PC-3 (cell line): ENCODE results near the gene TMC6. TPM values are rescaled to one million over a fixed set of nuclear protein-coding genes. Genes with fewer than 3 reads are reported as not detected.

Source experiments
- ATAC-seq: fragments of 200-7000 bp; cut with Tn5 transposase; 2 replicates; pipeline ENCODE4 v1.9.1; 2020; ENCODE audit warnings: mild to moderate bottlenecking, moderate library complexity
- Bru-seq: library from RNA; stranded (reverse); fragments of 400-500 nt; gene quantifications from one replicate; lab custom pipeline; 2021; lab: Mats Ljungman, UMichigan
- BruChase-seq, 2 experiments: library from RNA; stranded (reverse); fragments of 400-500 nt; gene quantifications; one replicate each; lab custom pipeline; 2021; lab: Mats Ljungman, UMichigan
- BruUV-seq: library from RNA; stranded (reverse); fragments of 400-500 nt; replicated peaks from 2 replicates; lab custom pipeline; 2021; lab: Mats Ljungman, UMichigan
- CTCF ChIA-PET: fragments of 300-600 bp; sonication (Branson Sonifier 250); formaldehyde crosslinking; loops from one replicate; lab custom pipeline; 2022; ENCODE audit warnings: antibody characterized with exemption; lab: Charles Lee
- POLR2A ChIA-PET: fragments of 300-600 bp; sonication (Branson Sonifier 250); formaldehyde crosslinking; loops from one replicate; lab custom pipeline; 2022; ENCODE audit warnings: antibody characterized with exemption; ENCODE audit not compliant: unreplicated experiment; lab: Charles Lee
- DNase-seq: peaks from one replicate; pipeline ENCODE4 v3.0.0-alpha.2; 2015
- H2AFZ ChIP-seq: fragments of 300-600 bp; sonication (generic); 2 replicates; pipeline ENCODE4 v1.6.0; 2016; ENCODE audit warnings: antibody characterized with exemption, low read length
- H3F3A ChIP-seq: fragments of 300-600 bp; sonication (generic); one replicate; pipeline ENCODE4 v1.6.0; 2017; ENCODE audit warnings: antibody characterized with exemption, low read length, control low read depth, mild to moderate bottlenecking; ENCODE audit not compliant: unreplicated experiment
- H3K27ac ChIP-seq: fragments of 300-600 bp; sonication (generic); 2 replicates; pipeline ENCODE4 v1.5.1; 2016; ENCODE audit warnings: mild to moderate bottlenecking, low read length
- H3K27me3 ChIP-seq: fragments of 300-600 bp; sonication (generic); 2 replicates; pipeline ENCODE4 v1.6.1; 2016; ENCODE audit warnings: low read length, mixed read lengths
- H3K36me3 ChIP-seq: fragments of 300-600 bp; sonication (generic); 2 replicates; pipeline ENCODE4 v1.6.1; 2016; ENCODE audit warnings: low read depth, mixed run types, low read length, mixed read lengths
- H3K4me1 ChIP-seq: fragments of 300-600 bp; sonication (generic); 2 replicates; pipeline ENCODE4 v1.5.1; 2016; ENCODE audit warnings: low read length; ENCODE audit not compliant: insufficient read depth
- H3K4me2 ChIP-seq: fragments of 300-600 bp; sonication (generic); 2 replicates; pipeline ENCODE4 v1.6.0; 2016; ENCODE audit warnings: low read length
- H3K4me3 ChIP-seq: fragments of 300-600 bp; sonication (generic); 2 replicates; pipeline ENCODE4 v1.5.1; 2016; ENCODE audit warnings: mild to moderate bottlenecking, low read length, mixed read lengths
- H3K79me2 ChIP-seq: fragments of 300-600 bp; sonication (generic); 2 replicates; pipeline ENCODE4 v1.6.1; 2017; ENCODE audit warnings: low read length, mixed read lengths
- H3K9ac ChIP-seq: fragments of 300-600 bp; sonication (generic); 2 replicates; pipeline ENCODE4 v1.6.0; 2016; ENCODE audit warnings: mild to moderate bottlenecking, low read length
- H3K9me2 ChIP-seq: fragments of 300-600 bp; sonication (generic); replicated peaks from 2 replicates; pipeline ENCODE4 v1.6.1; 2016; ENCODE audit warnings: mixed run types, low read length, mixed read lengths
- H3K9me3 ChIP-seq: fragments of 300-600 bp; sonication (generic); 2 replicates; pipeline ENCODE4 v1.6.1; 2016; ENCODE audit warnings: low read length, mixed read lengths
- H4K20me1 ChIP-seq: fragments of 300-600 bp; sonication (generic); 2 replicates; pipeline ENCODE4 v1.6.1; 2016; ENCODE audit warnings: low read length, mixed read lengths
- EZH2 ChIP-seq: fragments of 300-600 bp; sonication (generic); IDR thresholded peaks from one replicate; pipeline ENCODE4 v1.6.1; 2017; ENCODE audit warnings: antibody characterized with exemption, mild to moderate bottlenecking, low read length; ENCODE audit not compliant: unreplicated experiment
- EZH2phosphoT487 ChIP-seq: fragments of 300-600 bp; sonication (generic); IDR thresholded peaks from 2 replicates; pipeline ENCODE4 v1.6.1; 2018; ENCODE audit warnings: mild to moderate bottlenecking, antibody characterized with exemption, low read length, borderline replicate concordance
- intact Hi-C: fragments of 100-400 bp; cut with micrococcal nuclease; formaldehyde crosslinking; loops from 2 replicates; pipeline ENCODE4 v1.9.0; 2023
- long read RNA-seq: library from polyadenylated mRNA; unstranded; transcript quantifications from one replicate; pipeline ENCODE4 v2.0.0, GENCODE V29; 2021; ENCODE audit not compliant: unreplicated experiment
- total RNA-seq: library from RNA; depleted of rRNA; stranded (reverse); fragments of >200 nt; gene quantifications from 2 replicates; pipeline ENCODE4 v1.2.3, GENCODE V29; 2014; rRNA removed
- TF ChIP-seq, protein P1 (sequence below): fragments of 300-600 bp; sonication (generic); conservative IDR thresholded peaks from 2 replicates; pipeline ENCODE4 v1.5.1; 2017; ENCODE audit warnings: antibody characterized with exemption, low read depth, mild to moderate bottlenecking, low read length

The TMC6 gene, protein sequence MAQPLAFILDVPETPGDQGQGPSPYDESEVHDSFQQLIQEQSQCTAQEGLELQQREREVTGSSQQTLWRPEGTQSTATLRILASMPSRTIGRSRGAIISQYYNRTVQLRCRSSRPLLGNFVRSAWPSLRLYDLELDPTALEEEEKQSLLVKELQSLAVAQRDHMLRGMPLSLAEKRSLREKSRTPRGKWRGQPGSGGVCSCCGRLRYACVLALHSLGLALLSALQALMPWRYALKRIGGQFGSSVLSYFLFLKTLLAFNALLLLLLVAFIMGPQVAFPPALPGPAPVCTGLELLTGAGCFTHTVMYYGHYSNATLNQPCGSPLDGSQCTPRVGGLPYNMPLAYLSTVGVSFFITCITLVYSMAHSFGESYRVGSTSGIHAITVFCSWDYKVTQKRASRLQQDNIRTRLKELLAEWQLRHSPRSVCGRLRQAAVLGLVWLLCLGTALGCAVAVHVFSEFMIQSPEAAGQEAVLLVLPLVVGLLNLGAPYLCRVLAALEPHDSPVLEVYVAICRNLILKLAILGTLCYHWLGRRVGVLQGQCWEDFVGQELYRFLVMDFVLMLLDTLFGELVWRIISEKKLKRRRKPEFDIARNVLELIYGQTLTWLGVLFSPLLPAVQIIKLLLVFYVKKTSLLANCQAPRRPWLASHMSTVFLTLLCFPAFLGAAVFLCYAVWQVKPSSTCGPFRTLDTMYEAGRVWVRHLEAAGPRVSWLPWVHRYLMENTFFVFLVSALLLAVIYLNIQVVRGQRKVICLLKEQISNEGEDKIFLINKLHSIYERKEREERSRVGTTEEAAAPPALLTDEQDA
- total RNA-seq (97.3 and 138 TPM in 2 replicates), Bru-seq, nascent RNA (percentile 65 among the genes with signal in this experiment), BruChase-seq, experiment 1, labeled RNA remaining after a 6-hour chase (percentile 76 among the genes with signal in this experiment), BruChase-seq, experiment 2, labeled RNA remaining after a 2-hour chase (percentile 73 among the genes with signal in this experiment)
- long read RNA-seq, full-length matches to known transcripts: 24 of 204 reads
- long read RNA-seq, partial matches to known transcripts: 82 of 204 reads
- long read RNA-seq, other reads (novel, unspliced or antisense): 98 of 204 reads

DNA sequence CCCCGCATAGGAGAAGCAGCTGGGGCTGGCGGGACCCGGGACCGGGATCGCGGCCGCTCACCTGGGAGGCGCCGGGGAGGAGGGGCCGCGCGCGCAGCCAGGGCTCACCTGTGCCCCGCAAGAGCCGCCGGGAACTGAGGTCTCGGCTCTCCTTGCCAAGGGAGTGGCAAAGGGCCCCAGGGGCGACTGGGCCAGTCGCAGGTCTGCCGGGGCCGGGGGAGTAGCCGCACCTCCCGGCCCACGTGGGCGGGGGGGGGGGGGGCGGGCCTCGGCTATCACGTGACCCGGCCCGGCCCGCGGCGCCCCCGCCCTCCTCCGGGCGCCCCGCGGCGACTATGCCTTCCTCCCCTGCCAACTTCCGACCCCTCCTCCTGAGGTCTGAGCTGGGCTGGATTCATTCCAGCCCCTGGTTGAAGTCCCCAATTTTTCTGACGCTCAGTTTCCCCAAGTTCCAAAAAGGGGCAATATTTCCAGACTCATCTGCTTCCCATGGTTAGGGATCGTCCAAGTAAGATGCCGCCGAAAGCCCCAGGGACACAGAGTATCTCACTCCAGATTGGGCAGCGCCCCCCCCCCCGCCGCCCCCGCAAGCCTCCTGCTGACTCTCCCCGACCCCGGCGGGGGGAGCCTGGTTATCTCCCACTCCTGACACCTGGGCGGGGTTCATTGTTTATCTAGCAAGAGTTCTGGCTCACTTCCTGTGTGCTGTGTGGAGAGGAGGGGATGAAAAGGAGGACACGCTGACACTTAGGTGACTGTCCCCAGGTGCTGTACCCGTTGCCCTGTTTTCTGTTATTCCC is at the start of gene TMC6:
TSS of gene TMC6 (minus strand) at position 205 of the 800 bp plus-strand sequence. CDS start 1,923 bp downstream, outside the sequence.
- peak; percentile 61 for ATAC-seq
- peaks cover 23% of the 10 kb centered on the region for H3K79me2 ChIP-seq
- H3K9me2 ChIP-seq: no peaks in the 10 kb centered on the region
- peaks cover 27% of the 10 kb centered on the region for H3K4me1 ChIP-seq
- peak; percentile 90 for DNase-seq
- H3K4me3 ChIP-seq: peak within 1 kb of the TSS; percentile 95
- no peaks in the 10 kb centered on the region for H3K27me3 ChIP-seq
- H3K9ac ChIP-seq: peak within 1 kb of the TSS; percentile 83
- peak within 1 kb of the TSS; percentile 79 for H3K27ac ChIP-seq
- intact Hi-C loops: loop anchor here (1.0 to 2.0 kb wide), 2 partner anchors 40 to 58 kb away; partner anchors contain the start of genes AFMID, SYNGR2 and TK1
- peak within 1 kb of the TSS; percentile 99 for H3K4me2 ChIP-seq
- H4K20me1 ChIP-seq: no peaks in the 10 kb centered on the region
- ChIA-PET CTCF (interaction anchor here (0.6 to 1.6 kb wide), 3 partner anchors 40 to 122 kb away, joined by 3 to 5 read pairs (median 4); partner anchors contain the start of gene SYNGR2), POLR2A (interaction anchor here (0.5 to 1.4 kb wide), 5 partner anchors 12 to 988 kb away, joined by 3 to 27 read pairs (median 16); partner anchors contain the start of gene SEC14L1)
- BruUV-seq: no TSS peak
- TF ChIP-seq EZH2 (no peak), EZH2phosphoT487 (no peak)
- TF ChIP-seq, protein P1, sequence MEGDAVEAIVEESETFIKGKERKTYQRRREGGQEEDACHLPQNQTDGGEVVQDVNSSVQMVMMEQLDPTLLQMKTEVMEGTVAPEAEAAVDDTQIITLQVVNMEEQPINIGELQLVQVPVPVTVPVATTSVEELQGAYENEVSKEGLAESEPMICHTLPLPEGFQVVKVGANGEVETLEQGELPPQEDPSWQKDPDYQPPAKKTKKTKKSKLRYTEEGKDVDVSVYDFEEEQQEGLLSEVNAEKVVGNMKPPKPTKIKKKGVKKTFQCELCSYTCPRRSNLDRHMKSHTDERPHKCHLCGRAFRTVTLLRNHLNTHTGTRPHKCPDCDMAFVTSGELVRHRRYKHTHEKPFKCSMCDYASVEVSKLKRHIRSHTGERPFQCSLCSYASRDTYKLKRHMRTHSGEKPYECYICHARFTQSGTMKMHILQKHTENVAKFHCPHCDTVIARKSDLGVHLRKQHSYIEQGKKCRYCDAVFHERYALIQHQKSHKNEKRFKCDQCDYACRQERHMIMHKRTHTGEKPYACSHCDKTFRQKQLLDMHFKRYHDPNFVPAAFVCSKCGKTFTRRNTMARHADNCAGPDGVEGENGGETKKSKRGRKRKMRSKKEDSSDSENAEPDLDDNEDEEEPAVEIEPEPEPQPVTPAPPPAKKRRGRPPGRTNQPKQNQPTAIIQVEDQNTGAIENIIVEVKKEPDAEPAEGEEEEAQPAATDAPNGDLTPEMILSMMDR: no peak
- H2AFZ ChIP-seq: peak within 1 kb of the TSS; percentile 94
- H3K9me3 ChIP-seq: no peaks in the 10 kb centered on the region
- H3K36me3 ChIP-seq: peaks cover 7% of the 10 kb centered on the region; the same call in 1 of the 2 replicates
- peaks cover under 1% of the 10 kb centered on the region for H3F3A ChIP-seq

DNA sequence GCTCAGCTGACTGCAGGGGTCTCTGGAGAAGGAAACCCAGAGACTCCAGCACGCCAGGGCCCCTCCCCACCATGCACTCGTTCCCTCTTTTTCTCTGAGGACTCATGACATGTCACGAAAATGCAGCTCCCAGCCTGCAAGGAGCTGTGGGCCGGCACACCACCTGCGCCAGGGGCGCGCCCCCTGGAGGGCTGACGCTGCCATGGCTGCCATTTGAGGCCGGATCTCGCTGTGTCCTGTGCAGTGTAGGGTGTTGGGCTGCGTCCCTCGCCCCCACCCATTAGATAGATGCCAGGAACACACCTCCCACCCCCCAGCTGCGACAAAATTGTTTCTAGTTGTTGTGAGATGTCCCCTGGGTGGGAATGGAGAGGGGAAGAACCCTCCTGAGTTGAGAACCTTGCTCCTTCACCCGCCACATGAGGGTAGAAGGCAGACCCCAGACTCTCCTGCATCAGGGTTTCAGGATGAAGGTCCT is 48.0 kb upstream of the TMC6 start:
- Histone ChIP-seq H3K4me2 (no peak overlapping the region), H3K9me3 (no peaks in the 10 kb centered on the region), H3K9ac (no peak overlapping the region), H3K36me3 (peaks cover 49% of the 10 kb centered on the region), H4K20me1 (0 out of 2 replicates have a peak, but pooled peaks cover 10% of the 10 kb centered on the region), H2AFZ (no peak overlapping the region), H3K9me2 (no peaks in the 10 kb centered on the region), H3K27ac (no peak overlapping the region), H3K4me3 (no peak overlapping the region), H3K4me1 (peaks cover 12% of the 10 kb centered on the region; the same call in 1 of the 2 replicates), H3K27me3 (no peaks in the 10 kb centered on the region), H3F3A (peaks cover 23% of the 10 kb centered on the region), H3K79me2 (peaks cover 8% of the 10 kb centered on the region; the same call in 1 of the 2 replicates)
- ATAC-seq: peak; percentile 7; the same call in 1 of the 2 replicates
- POLR2A ChIA-PET: no interaction called here
- TF ChIP-seq, protein P1: peak; percentile 83
- no peak for TF ChIP-seq EZH2
- intact Hi-C loops: loop anchor here (2.0 kb wide), 1 partner anchor 64 kb away; no protein-coding TSS in a partner anchor
- no TSS peak for BruUV-seq
- peak; percentile 44 for DNase-seq
- CTCF ChIA-PET: interaction anchor here (1.0 kb wide), 3 partner anchors 30 to 92 kb away, joined by 3 to 5 read pairs (median 4); no protein-coding TSS in a partner anchor
